Keratinocyte (primary cell): Measurements from ENCODE around the gene PEDS1. TPM values are rescaled to one million over a fixed set of nuclear protein-coding genes. Genes with fewer than 3 reads are reported as not detected.

Experiments used
- DNase-seq: peaks from one replicate; pipeline ENCODE4 v3.0.0-alpha.2; 2011; ENCODE audit warnings: low read depth, missing footprints, low spot score
- FAIRE-seq: peaks from 2 replicates; lab custom pipeline; 2011; peaks lifted over from hg19 to GRCh38; lab: Jason Lieb, UNC
- H2AFZ ChIP-seq: 2 replicates; pipeline ENCODE4 v1.6.0; 2012; ENCODE audit warnings: low read length, control low read depth, inconsistent platforms; ENCODE audit not compliant: control insufficient read depth
- H3K27ac ChIP-seq: 2 replicates; pipeline ENCODE4 v1.5.1; 2011; ENCODE audit warnings: low read length; ENCODE audit not compliant: control insufficient read depth, insufficient read depth
- H3K27me3 ChIP-seq: 3 replicates; pipeline ENCODE4 v1.6.0; 2011; ENCODE audit warnings: low read length; ENCODE audit not compliant: control insufficient read depth, insufficient read depth; ENCODE audit errors: extremely low read depth
- H3K36me3 ChIP-seq, 2 experiments: 2 replicates in 1 of 2; 3 replicates in 1 of 2; pipeline ENCODE4 v1.5.1; 2011; ENCODE audit warnings: low read length in 2 of 2, mild to moderate bottlenecking in 1 of 2; ENCODE audit not compliant: control insufficient read depth in 2 of 2, insufficient read depth in 2 of 2; ENCODE audit errors: extremely low read depth in 1 of 2
- H3K4me1 ChIP-seq: 3 replicates; pipeline ENCODE4 v1.5.1; 2011; ENCODE audit warnings: low read length; ENCODE audit not compliant: control insufficient read depth, insufficient read depth; ENCODE audit errors: extremely low read depth
- H3K4me2 ChIP-seq: 3 replicates; pipeline ENCODE4 v1.6.0; 2011; ENCODE audit warnings: low read depth, low read length; ENCODE audit not compliant: control insufficient read depth, insufficient read depth; ENCODE audit errors: extremely low read depth
- H3K4me3 ChIP-seq, 3 experiments: fragments of 200-600 bp in 1 of 3; sonication (generic) in 1 of 3; 2 replicates in 2 of 3; 3 replicates in 1 of 3; pipeline ENCODE4 v1.5.1; 2011 to 2016; ENCODE audit warnings: low read length in 3 of 3, mild to moderate bottlenecking in 3 of 3, control low read depth in 2 of 3, inconsistent platforms in 1 of 3, low read depth in 1 of 3, mixed read lengths in 1 of 3, mixed run types in 1 of 3, moderate library complexity in 1 of 3; ENCODE audit not compliant: control insufficient read depth in 2 of 3, insufficient read depth in 2 of 3; ENCODE audit errors: extremely low read depth in 1 of 3
- H3K79me2 ChIP-seq: 2 replicates; pipeline ENCODE4 v1.6.0; 2012; ENCODE audit warnings: low read length; ENCODE audit not compliant: control insufficient read depth, insufficient read depth
- H3K9ac ChIP-seq: 3 replicates; pipeline ENCODE4 v1.6.0; 2011; ENCODE audit warnings: low read length; ENCODE audit not compliant: control insufficient read depth, insufficient read depth; ENCODE audit errors: extremely low read depth
- H3K9me1 ChIP-seq: 3 replicates; pipeline ENCODE4 v1.6.0; 2011; ENCODE audit warnings: low read length; ENCODE audit not compliant: control insufficient read depth, insufficient read depth; ENCODE audit errors: extremely low read depth
- H3K9me3 ChIP-seq: 2 replicates; pipeline ENCODE4 v1.5.1; 2012; ENCODE audit warnings: low read depth, low read length; ENCODE audit not compliant: control insufficient read depth
- H4K20me1 ChIP-seq: 3 replicates; pipeline ENCODE4 v1.6.0; 2011; ENCODE audit warnings: low read length; ENCODE audit not compliant: control insufficient read depth, insufficient read depth; ENCODE audit errors: extremely low read depth
- CTCF ChIP-seq, 3 experiments: IDR thresholded peaks in 1 of 3; conservative IDR thresholded peaks in 1 of 3; optimal IDR thresholded peaks in 1 of 3; 2 replicates in 2 of 3; 3 replicates in 1 of 3; pipeline versions ENCODE3 to v1.5.1; 2011; ENCODE audit warnings: low read length in 3 of 3, mild to moderate bottlenecking in 3 of 3, moderate library complexity in 2 of 3, control low read depth in 1 of 3, inconsistent platforms in 1 of 3; ENCODE audit not compliant: insufficient read depth in 2 of 3; ENCODE audit errors: extremely low read depth in 1 of 3
- EZH2 ChIP-seq: IDR thresholded peaks from one replicate; pipeline ENCODE4 v1.6.1; 2012; ENCODE audit warnings: inconsistent platforms, mild to moderate bottlenecking, low read length, moderate library complexity
- dilution Hi-C: fragments of 300-500 bp; cut with MboI; formaldehyde crosslinking; loops from one replicate; pipeline ENCODE4 v1.7.0; 2020; ENCODE audit warnings: low sequenced_read_pairs; ENCODE audit not compliant: extremely low pct_ligation_motif_present
- polyA plus RNA-seq, 5 experiments: library from polyadenylated mRNA; depleted of rRNA in 3 of 5; stranded (reverse) in 3 of 5; stranded (forward) in 1 of 5; unstranded in 1 of 5; fragments of >200 nt; gene quantifications; 1 replicate in 1 of 5; 2 replicates in 3 of 5; 3 replicates in 1 of 5; pipeline versions ENCODE4 v1.2.1 to v1.2.3, GENCODE V29; 2011 to 2012; ENCODE audit warnings: missing spikeins in 2 of 5, low read depth in 1 of 5, low replicate concordance in 1 of 5

The PEDS1 gene
- polyA plus RNA-seq, 1 donor (not counting 4 experiments of a cell fraction or from before 2014, with no cell fraction given) = 48.7 TPM

GRCh38 chr20:50186151-50186885 is 32.8 kb upstream of the PEDS1 start:
- FAIRE-seq (peak; percentile 13), DNase-seq (peak; percentile 71)
- Histone ChIP-seq H3K4me2 (no peak overlapping the region), H3K27me3 (no peaks in the 10 kb centered on the region), H3K9me3 (no peaks in the 10 kb centered on the region), H3K4me3 (no peak overlapping the region), H4K20me1 (no peaks in the 10 kb centered on the region), H3K9ac (no peak overlapping the region), H3K4me1 (peaks cover 4% of the 10 kb centered on the region), H2AFZ (peak overlapping the region; percentile 29), H3K9me1 (no peaks in the 10 kb centered on the region), H3K27ac (no peak overlapping the region), H3K79me2 (no peaks in the 10 kb centered on the region), H3K36me3 (no peaks in the 10 kb centered on the region)
- dilution Hi-C loops = no loop called here
- TF ChIP-seq EZH2 = no peak
- peak; percentile 84 to 96 (median 95) for TF ChIP-seq CTCF (optimal IDR thresholded peaks at IDR 0.05 in 1 of 3, IDR thresholded peaks at IDR 0.05 in 1 of 3, conservative IDR thresholded peaks at IDR 0.05 in 1 of 3; ENCODE audit: extremely low read depth in 1 of 3, insufficient read depth in 2 of 3, low read length in 3 of 3)

- H3K9ac ChIP-seq = no peak overlapping the region
- H3K4me3 ChIP-seq = no peak overlapping the region
- H3K4me1 ChIP-seq = peaks cover 4% of the 10 kb centered on the region
- H3K79me2 ChIP-seq = no peaks in the 10 kb centered on the region
- TF ChIP-seq CTCF (optimal IDR thresholded peaks at IDR 0.05 in 1 of 3, IDR thresholded peaks at IDR 0.05 in 1 of 3, conservative IDR thresholded peaks at IDR 0.05 in 1 of 3; ENCODE audit: extremely low read depth in 1 of 3, insufficient read depth in 2 of 3, low read length in 3 of 3) = no peak
- TF ChIP-seq EZH2 = no peak
- H3K27ac ChIP-seq = no peak overlapping the region
- H3K36me3 ChIP-seq = no peaks in the 10 kb centered on the region
- no peaks in the 10 kb centered on the region for H3K27me3 ChIP-seq
- no peak overlapping the region for H3K4me2 ChIP-seq
- no peak for DNase-seq
- H3K9me3 ChIP-seq = no peaks in the 10 kb centered on the region
- no peak overlapping the region for H2AFZ ChIP-seq
- H3K9me1 ChIP-seq = no peaks in the 10 kb centered on the region
- dilution Hi-C loops = no loop called here
- H4K20me1 ChIP-seq = no peaks in the 10 kb centered on the region
- FAIRE-seq = no peak
Measured at GRCh38 chr20:50185426-50185825, 31.9 kb upstream of the PEDS1 start.
